Tibial nerve (tissue), 4 donors: ENCODE measurements around the gene HRC. TPM values are rescaled to one million over a fixed set of nuclear protein-coding genes. Genes with fewer than 3 reads are reported as not detected.
A peak's percentile ranks its signal among the peaks of the same experiment; 100 is the strongest.

Experiments
- DNase-seq, 2 donors: peaks; one replicate each; pipeline ENCODE4 v3.0.0-alpha.2; 2019; ENCODE audit warnings: low spot score in 2 of 2
- H3K27ac ChIP-seq, 4 donors: fragments of 200-600 bp; sonication (generic) in 3 of 4; one replicate each; pipeline ENCODE4 v1.5.1; 2017 to 2019; ENCODE audit warnings: mild to moderate bottlenecking in 1 of 4
- H3K27me3 ChIP-seq, 2 donors: fragments of 200-600 bp; sonication (generic) in 1 of 2; one replicate each; pipeline versions ENCODE4 v1.5.1 to v1.6.0; 2017 to 2019
- H3K36me3 ChIP-seq, 3 donors: fragments of 200-600 bp; sonication (generic); one replicate each; pipeline ENCODE4 v1.5.1; 2018 to 2019
- H3K4me1 ChIP-seq, 4 donors: fragments of 200-600 bp; sonication (generic) in 3 of 4; one replicate each; pipeline ENCODE4 v1.5.1; 2017 to 2019
- H3K4me3 ChIP-seq, 4 donors: fragments of 200-600 bp; sonication (generic) in 3 of 4; one replicate each; pipeline ENCODE4 v1.5.1; 2017 to 2019; ENCODE audit warnings: mild to moderate bottlenecking in 1 of 4, moderate library complexity in 1 of 4
- H3K9me3 ChIP-seq, 4 donors: fragments of 200-600 bp; sonication (generic) in 3 of 4; one replicate each; pipeline ENCODE4 v1.5.1; 2017 to 2019
- CTCF ChIP-seq, 5 experiments: fragments of 200-600 bp in 3 of 5; fragments of 450-650 bp in 2 of 5; sonication (generic) in 3 of 5; IDR thresholded peaks; one replicate each; pipeline ENCODE4 v1.5.1; 2016 to 2019; ENCODE audit warnings: antibody characterized with exemption in 5 of 5, mild to moderate bottlenecking in 3 of 5, moderate library complexity in 2 of 5
- EP300 ChIP-seq, 2 donors: sonication (generic); formaldehyde crosslinking; IDR thresholded peaks; one replicate each; pipeline ENCODE4 v1.6.1; 2017; ENCODE audit warnings: antibody characterized with exemption in 2 of 2, mild to moderate bottlenecking in 1 of 2
- POLR2A ChIP-seq, 2 donors: fragments of 450-650 bp; IDR thresholded peaks; one replicate each; pipeline ENCODE4 v1.6.1; 2017; ENCODE audit warnings: antibody characterized with exemption in 2 of 2, mild to moderate bottlenecking in 2 of 2, moderate library complexity in 2 of 2
- WGBS, 2 donors: methylation state at CpG; one replicate each; pipeline ENCODE4 v1.1.5; 2018; 5-methylcytosine and 5-hydroxymethylcytosine counted together
- total RNA-seq, 4 donors: library from RNA; depleted of rRNA; stranded (reverse); fragments of >200 nt; gene quantifications; one replicate each; pipeline ENCODE4 v1.1.0, GENCODE V29; 2016

Gene HRC
- total RNA-seq, 4 donors from 2014 or later, result 0.60 to 4.3 (median 2.6) TPM

- peak; percentile 64 to 85 for DNase-seq
- Histone ChIP-seq H3K4me1 (peaks cover 0 to 55% (median 22%) of the 10 kb centered on the region in 4 donors), H3K27ac (no peak overlapping the region), H3K9me3 (no peaks in the 10 kb centered on the region), H3K4me3 (peak overlapping the region in 1 of 4 donors; percentile 19), H3K27me3 (peaks cover 0 to 42% of the 10 kb centered on the region in 2 donors), H3K36me3 (no peaks in the 10 kb centered on the region)
- TF ChIP-seq CTCF (IDR thresholded peaks at IDR 0.05) (peak; percentile 80 to 88 (median 81)), POLR2A (IDR thresholded peaks at IDR 0.05) (no peak), EP300 (IDR thresholded peaks at IDR 0.05) (no peak)
- 7 to 8% methylated on average over 23 to 28 of the region's 30 CpGs for WGBS, 2 donors
Observed at GRCh38 chr19:49145573-49146407, 9.4 kb downstream of the HRC start.

- DNase-seq, result peak in 1 of 2 donors; percentile 70
- 2 to 3% methylated on average over 21 of the region's 21 CpGs for WGBS, 2 donors
- Histone ChIP-seq H3K27me3 (peaks cover 0 to 26% of the 10 kb centered on the region in 2 donors), H3K9me3 (no peaks in the 10 kb centered on the region), H3K4me3 (peak overlapping the region in 3 of 4 donors; percentile 37 to 53 (median 44)), H3K4me1 (peaks cover 0 to 30% (median 12%) of the 10 kb centered on the region in 4 donors), H3K27ac (no peak overlapping the region), H3K36me3 (no peaks in the 10 kb centered on the region)
- no peak for TF ChIP-seq POLR2A (IDR thresholded peaks at IDR 0.05)
- TF ChIP-seq EP300 (IDR thresholded peaks at IDR 0.05), result peak in 1 of 2 donors; percentile 22
- no peak for TF ChIP-seq CTCF (IDR thresholded peaks at IDR 0.05)
Observed at GRCh38 chr19:49142866-49143335, 12.3 kb downstream of the HRC start.

GRCh38 chr19:49141352-49141751 is 13.8 kb downstream of the HRC start:
- no peak for TF ChIP-seq EP300 (IDR thresholded peaks at IDR 0.05)
- TF ChIP-seq CTCF (IDR thresholded peaks at IDR 0.05), result no peak
- no peak for TF ChIP-seq POLR2A (IDR thresholded peaks at IDR 0.05)
- WGBS, 2 donors, result 80 to 93% methylated on average over 6 of the region's 6 CpGs
- Histone ChIP-seq H3K36me3 (no peaks in the 10 kb centered on the region), H3K27ac (no peak overlapping the region), H3K4me3 (no peak overlapping the region), H3K27me3 (peaks cover 0 to 33% of the 10 kb centered on the region in 2 donors), H3K9me3 (no peaks in the 10 kb centered on the region), H3K4me1 (peaks cover 0 to 25% (median 12%) of the 10 kb centered on the region in 4 donors)
- no peak for DNase-seq

- TF ChIP-seq POLR2A (IDR thresholded peaks at IDR 0.05) (no peak), EP300 (IDR thresholded peaks at IDR 0.05) (no peak), CTCF (IDR thresholded peaks at IDR 0.05) (no peak)
- H3K27me3 ChIP-seq, result peaks cover 0 to 34% of the 10 kb centered on the region in 2 donors
- H3K4me3 ChIP-seq, result no peak overlapping the region
- no peaks in the 10 kb centered on the region for H3K9me3 ChIP-seq
- no peaks in the 10 kb centered on the region for H3K36me3 ChIP-seq
- H3K27ac ChIP-seq, result no peak overlapping the region
- DNase-seq, result no peak
- peaks cover 0 to 25% (median 9%) of the 10 kb centered on the region in 4 donors for H3K4me1 ChIP-seq
- 90% methylated on average over 7 of the region's 7 CpGs for WGBS, 2 donors
Observed at GRCh38 chr19:49140951-49141350, 14.2 kb downstream of the HRC start.

GRCh38 chr19:49136771-49137171 is 18.4 kb downstream of the HRC start:
- DNase-seq, result no peak
- Histone ChIP-seq H3K27ac (no peak overlapping the region), H3K9me3 (no peaks in the 10 kb centered on the region), H3K27me3 (peaks cover 0 to 46% of the 10 kb centered on the region in 2 donors), H3K4me1 (peaks cover 0 to 25% (median 8%) of the 10 kb centered on the region in 4 donors), H3K4me3 (no peak overlapping the region), H3K36me3 (no peaks in the 10 kb centered on the region)
- 68 to 70% methylated on average over 10 of the region's 10 CpGs for WGBS, 2 donors
- TF ChIP-seq POLR2A (IDR thresholded peaks at IDR 0.05), result no peak
- no peak for TF ChIP-seq EP300 (IDR thresholded peaks at IDR 0.05)
- no peak for TF ChIP-seq CTCF (IDR thresholded peaks at IDR 0.05)
